CD14-positive monocyte (primary cell): ENCODE results near the gene PLAA. TPM values are rescaled to one million over a fixed set of nuclear protein-coding genes. Genes with fewer than 3 reads are reported as not detected.

Experiments used
- DNase-seq, 3 donors: peaks; one replicate each; pipeline ENCODE4 v3.0.0-alpha.2; 2011 to 2022
- H2AFZ ChIP-seq: 2 replicates; pipeline ENCODE4 v1.6.0; 2012; ENCODE audit warnings: mild to moderate bottlenecking, low read depth, low read length, inconsistent platforms; ENCODE audit not compliant: insufficient read depth, poor library complexity, severe bottlenecking
- H3K27ac ChIP-seq, 2 donors: 1 replicate in 1 of 2; 2 replicates in 1 of 2; pipeline ENCODE4 v1.5.1; 2012 to 2013; ENCODE audit warnings: low read length in 2 of 2, control low read depth in 1 of 2, inconsistent platforms in 1 of 2, low read depth in 1 of 2, mild to moderate bottlenecking in 1 of 2
- H3K27me3 ChIP-seq, 2 donors: one replicate each; pipeline versions ENCODE4 v1.6.0 to v1.6.1; 2011 to 2013; ENCODE audit warnings: low read length in 2 of 2; ENCODE audit not compliant: control insufficient read depth in 2 of 2, insufficient read depth in 2 of 2
- H3K36me3 ChIP-seq, 2 donors: replicated peaks in 1 of 2; 1 replicate in 1 of 2; 2 replicates in 1 of 2; pipeline versions ENCODE4 v1.5.1 to v1.6.1; 2012 to 2013; ENCODE audit warnings: low read length in 2 of 2, control low read depth in 1 of 2, inconsistent platforms in 1 of 2, mild to moderate bottlenecking in 1 of 2; ENCODE audit not compliant: insufficient read depth in 2 of 2, control insufficient read depth in 1 of 2
- H3K4me1 ChIP-seq, 2 donors: 1 replicate in 1 of 2; 2 replicates in 1 of 2; pipeline versions ENCODE4 v1.5.1 to v1.6.1; 2012 to 2013; ENCODE audit warnings: low read length in 2 of 2, control low read depth in 1 of 2, inconsistent platforms in 1 of 2, mild to moderate bottlenecking in 1 of 2, moderate library complexity in 1 of 2; ENCODE audit not compliant: insufficient read depth in 2 of 2, control insufficient read depth in 1 of 2
- H3K4me2 ChIP-seq: replicated peaks from 2 replicates; pipeline ENCODE3; 2012; ENCODE audit warnings: low read length, moderate library complexity, mild to moderate bottlenecking; ENCODE audit not compliant: poor library complexity, severe bottlenecking; ENCODE audit errors: extremely low read depth
- H3K4me3 ChIP-seq, 3 experiments: fragments of 200-600 bp in 1 of 3; sonication (generic) in 1 of 3; replicated peaks in 1 of 3; 1 replicate in 2 of 3; 2 replicates in 1 of 3; pipeline ENCODE4 v1.5.1; 2011 to 2013; ENCODE audit warnings: low read length in 3 of 3, mild to moderate bottlenecking in 3 of 3, control low read depth in 2 of 3, low read depth in 2 of 3, inconsistent platforms in 1 of 3, moderate library complexity in 1 of 3
- H3K79me2 ChIP-seq: 2 replicates; pipeline ENCODE4 v1.6.0; 2012; ENCODE audit warnings: mild to moderate bottlenecking, control low read depth, inconsistent platforms, low read length, moderate library complexity; ENCODE audit not compliant: insufficient read depth
- H3K9ac ChIP-seq: 2 replicates; pipeline ENCODE4 v1.6.0; 2017; ENCODE audit warnings: low read length, mild to moderate bottlenecking; ENCODE audit not compliant: insufficient read depth, poor library complexity, severe bottlenecking
- H3K9me3 ChIP-seq, 2 donors: replicated peaks in 1 of 2; 1 replicate in 1 of 2; 2 replicates in 1 of 2; pipeline versions ENCODE4 v1.5.1 to v1.6.1; 2012 to 2013; ENCODE audit warnings: low read length in 2 of 2, control low read depth in 1 of 2; ENCODE audit not compliant: control insufficient read depth in 1 of 2, insufficient read depth in 1 of 2
- H4K20me1 ChIP-seq: 2 replicates; pipeline ENCODE4 v1.6.0; 2012; ENCODE audit warnings: mild to moderate bottlenecking, low read length, control low read depth, moderate library complexity; ENCODE audit not compliant: insufficient read depth
- H3K27ac Mint-ChIP-seq, 7 donors: one replicate each; pipeline ENCODE4 v1.8.0; 2020; ENCODE audit warnings: mild to moderate bottlenecking in 7 of 7, mixed read lengths in 7 of 7, moderate library complexity in 6 of 7, inconsistent platforms in 2 of 7
- H3K27me3 Mint-ChIP-seq, 3 donors: one replicate each; pipeline ENCODE4 v1.8.0; 2021 to 2022; ENCODE audit warnings: low read depth in 3 of 3, mild to moderate bottlenecking in 3 of 3, mixed read lengths in 3 of 3, moderate library complexity in 3 of 3, inconsistent platforms in 1 of 3
- H3K36me3 Mint-ChIP-seq, 2 donors: one replicate each; pipeline ENCODE4 v1.8.0; 2020; ENCODE audit warnings: mixed read lengths in 2 of 2, inconsistent platforms in 1 of 2, mild to moderate bottlenecking in 1 of 2
- H3K4me1 Mint-ChIP-seq: one replicate; pipeline ENCODE4 v1.8.0; 2020; ENCODE audit warnings: mild to moderate bottlenecking, mixed read lengths
- H3K4me3 Mint-ChIP-seq, 2 donors: one replicate each; pipeline ENCODE4 v1.8.0; 2020; ENCODE audit warnings: mild to moderate bottlenecking in 2 of 2, mixed read lengths in 2 of 2, moderate library complexity in 1 of 2
- H3K9me3 Mint-ChIP-seq, 7 donors: one replicate each; pipeline ENCODE4 v1.8.0; 2020 to 2022; ENCODE audit warnings: mixed read lengths in 7 of 7, mild to moderate bottlenecking in 6 of 7, moderate library complexity in 6 of 7, inconsistent platforms in 2 of 7
- CTCF ChIP-seq: fragments of 200-600 bp; IDR thresholded peaks from one replicate; pipeline ENCODE4 v1.8.0; 2022; ENCODE audit warnings: antibody characterized with exemption, mild to moderate bottlenecking
- WGBS: methylation state at CpG from one replicate; pipeline ENCODE4 v1.1.5; 2013; ENCODE audit warnings: missing lambda C conversion rate; ENCODE audit not compliant: insufficient coverage; 5-methylcytosine and 5-hydroxymethylcytosine counted together
- intact Hi-C, 2 donors: fragments of 100-400 bp; cut with micrococcal nuclease; formaldehyde crosslinking; loops; one replicate each; pipeline versions ENCODE4 v1.15.0 to v1.15.1; 2023
- polyA plus RNA-seq, 3 donors: library from polyadenylated mRNA; depleted of rRNA in 1 of 3; unstranded in 2 of 3; stranded (reverse) in 1 of 3; fragments of 300-500 nt in 2 of 3; fragments of >200 nt in 1 of 3; fragmentation: Illumina TruSeq in 2 of 3; gene quantifications; 1 replicate in 2 of 3; 2 replicates in 1 of 3; pipeline ENCODE4 v1.2.3, GENCODE V29; 2012 to 2021

Gene PLAA
- polyA plus RNA-seq, 3 donors: 13.3 to 19.3 (median 14.7) TPM

- TF ChIP-seq CTCF: no peak
- Mint-ChIP-seq H3K27ac (no peak overlapping the region), H3K4me1 (no peaks in the 10 kb centered on the region), H3K27me3 (peaks cover 0 to 3% (median 0%) of the 10 kb centered on the region in 3 donors), H3K36me3 (peaks cover 80 to 90% of the 10 kb centered on the region in 2 donors), H3K9me3 (peaks cover 0 to 1% (median 0%) of the 10 kb centered on the region in 7 donors), H3K4me3 (no peak overlapping the region)
- H3K4me3 ChIP-seq: no peak overlapping the region
- no peaks in the 10 kb centered on the region for H3K4me1 ChIP-seq
- no peak overlapping the region for H3K27ac ChIP-seq
- no peaks in the 10 kb centered on the region for H3K27me3 ChIP-seq
- H2AFZ ChIP-seq: no peak overlapping the region
- no peaks in the 10 kb centered on the region for H3K79me2 ChIP-seq
- no peaks in the 10 kb centered on the region for H4K20me1 ChIP-seq
- 88% methylated on average over 1 of the region's 1 CpG for WGBS
- H3K4me2 ChIP-seq: no peak overlapping the region
- H3K9me3 ChIP-seq: no peaks in the 10 kb centered on the region
- no peak overlapping the region for H3K9ac ChIP-seq
- peaks cover 90 to 100% of the 10 kb centered on the region in 2 donors for H3K36me3 ChIP-seq
- no peak for DNase-seq
- intact Hi-C loops: no loop called here
These were observed 27.3 kb downstream of the PLAA start for GRCh38 chr9:26919698-26920097.

GRCh38 chr9:26913138-26913668 lies 33.8 kb downstream of the PLAA start:
- no peak overlapping the region for H3K27ac Mint-ChIP-seq
- peaks cover 73 to 100% of the 10 kb centered on the region in 2 donors for H3K36me3 ChIP-seq
- no peak for TF ChIP-seq CTCF

More at GRCh38 chr9:26913138-26913668, 33.8 kb downstream of the PLAA start:
- no peak for DNase-seq
- Histone ChIP-seq H3K4me1 (no peaks in the 10 kb centered on the region), H2AFZ (no peak overlapping the region), H3K4me2 (no peak overlapping the region), H3K4me3 (no peak overlapping the region), H3K9me3 (no peaks in the 10 kb centered on the region), H3K27ac (no peak overlapping the region), H3K9ac (no peak overlapping the region), H3K79me2 (no peaks in the 10 kb centered on the region), H3K27me3 (no peaks in the 10 kb centered on the region), H4K20me1 (no peaks in the 10 kb centered on the region)
- H3K9me3 Mint-ChIP-seq: peaks cover 0 to 1% (median 0%) of the 10 kb centered on the region in 7 donors
- H3K4me1 Mint-ChIP-seq: no peaks in the 10 kb centered on the region
- intact Hi-C loops: no loop called here
- WGBS: no CpG with 5 or more reads among the region's 2 CpGs
- no peak overlapping the region for H3K4me3 Mint-ChIP-seq
- H3K36me3 Mint-ChIP-seq: peaks cover 57 to 87% of the 10 kb centered on the region in 2 donors
- no peaks in the 10 kb centered on the region for H3K27me3 Mint-ChIP-seq
